HG03196 (cell line): ENCODE measurements around the gene FECH.
"Not testable (repeated sequence)": the region's sequence is repeated elsewhere in the genome, so short reads cannot be mapped to it uniquely, and the experiment has no call there.

Experiments used
- ATAC-seq: cut with Tn5 transposase; IDR thresholded peaks from one replicate; pipeline ENCODE4 v1.9.1; 2021; ENCODE audit not compliant: unreplicated experiment

FECH gene

DNA sequence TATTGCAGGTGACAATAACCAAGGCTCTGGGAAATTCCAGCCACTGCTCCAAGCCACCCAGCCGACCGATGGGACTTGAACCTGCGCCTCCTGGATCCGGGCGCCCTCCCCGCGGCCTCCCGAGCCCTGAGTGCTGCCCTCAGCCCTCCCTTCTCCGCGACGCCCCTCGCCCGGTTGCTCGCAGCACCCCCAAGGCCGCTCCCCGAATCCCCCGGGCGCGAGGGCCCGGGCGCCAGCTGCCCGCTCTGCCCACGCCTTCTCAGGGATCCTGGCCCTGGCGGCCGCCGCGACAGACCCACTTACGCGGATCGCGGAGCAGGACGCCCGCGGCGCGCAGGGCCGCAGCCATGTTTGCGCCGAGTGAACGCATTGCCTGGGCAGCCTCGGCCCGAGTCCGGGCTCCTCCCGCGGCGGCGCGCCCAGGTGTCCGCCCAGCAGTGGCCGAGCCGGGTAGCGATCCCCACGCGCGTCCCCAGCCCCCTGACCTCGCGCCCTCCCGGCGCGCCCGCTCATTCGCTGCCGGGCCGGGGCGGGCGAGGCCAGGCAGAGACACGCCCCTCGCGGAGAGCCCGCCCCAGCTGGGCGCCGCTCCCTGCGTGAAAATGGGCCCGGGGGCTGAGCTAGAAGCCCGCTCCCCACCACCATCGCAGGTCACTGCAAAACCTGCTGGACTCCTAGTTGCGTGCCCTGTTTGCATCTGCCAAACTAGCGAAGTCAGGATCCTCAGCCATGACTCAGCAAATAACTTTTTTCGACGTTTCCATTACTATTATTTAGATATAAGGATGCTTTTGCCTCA, at the start of gene FECH:
FECH (minus strand) TSS at position 452 of the 799 bp plus-strand sequence; CDS start at position 370, 82 bp downstream.
- ATAC-seq = peak; percentile 86

DNA sequence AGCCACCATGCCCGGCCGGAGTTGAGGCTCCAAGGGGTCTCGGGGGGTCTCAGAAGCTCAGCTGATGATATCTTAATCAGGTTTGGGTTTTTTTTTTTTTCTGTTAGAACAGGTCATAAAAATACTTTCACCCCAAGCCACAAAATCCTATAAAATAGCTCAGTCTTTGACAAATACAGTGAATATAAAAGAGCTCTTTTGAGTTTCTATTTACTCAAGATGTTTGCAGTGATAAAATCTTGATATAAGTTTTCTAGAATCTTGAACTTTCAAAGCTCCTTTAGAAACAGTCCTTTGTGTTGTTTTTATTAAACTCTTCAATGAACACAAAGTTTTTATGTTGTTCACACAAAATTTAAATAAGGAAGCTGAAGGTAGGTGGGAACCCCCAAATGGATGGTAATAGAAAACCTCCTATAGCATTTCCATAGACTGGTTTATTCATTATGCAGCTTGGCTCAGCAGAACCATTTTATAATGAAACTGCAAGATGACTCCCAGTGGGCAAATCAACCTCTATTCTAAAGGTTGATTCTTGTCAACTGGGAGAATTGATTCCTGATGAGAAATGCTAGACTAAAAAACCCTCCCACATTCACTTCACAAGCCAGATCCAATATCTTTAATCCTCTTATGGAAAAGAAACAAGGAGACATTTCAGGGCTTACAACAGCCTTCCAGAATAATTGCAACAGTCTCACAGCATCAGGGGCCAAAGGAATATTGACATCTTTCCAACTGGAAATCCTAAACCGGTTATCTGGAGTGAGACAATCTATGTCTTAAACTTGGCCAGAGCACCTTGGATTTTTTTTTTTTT, 48.7 kb upstream of the FECH start:
- ATAC-seq = no peak

GRCh38 chr18:57631697-57632096, 45.2 kb upstream of the FECH start:
- ATAC-seq = no peak

DNA sequence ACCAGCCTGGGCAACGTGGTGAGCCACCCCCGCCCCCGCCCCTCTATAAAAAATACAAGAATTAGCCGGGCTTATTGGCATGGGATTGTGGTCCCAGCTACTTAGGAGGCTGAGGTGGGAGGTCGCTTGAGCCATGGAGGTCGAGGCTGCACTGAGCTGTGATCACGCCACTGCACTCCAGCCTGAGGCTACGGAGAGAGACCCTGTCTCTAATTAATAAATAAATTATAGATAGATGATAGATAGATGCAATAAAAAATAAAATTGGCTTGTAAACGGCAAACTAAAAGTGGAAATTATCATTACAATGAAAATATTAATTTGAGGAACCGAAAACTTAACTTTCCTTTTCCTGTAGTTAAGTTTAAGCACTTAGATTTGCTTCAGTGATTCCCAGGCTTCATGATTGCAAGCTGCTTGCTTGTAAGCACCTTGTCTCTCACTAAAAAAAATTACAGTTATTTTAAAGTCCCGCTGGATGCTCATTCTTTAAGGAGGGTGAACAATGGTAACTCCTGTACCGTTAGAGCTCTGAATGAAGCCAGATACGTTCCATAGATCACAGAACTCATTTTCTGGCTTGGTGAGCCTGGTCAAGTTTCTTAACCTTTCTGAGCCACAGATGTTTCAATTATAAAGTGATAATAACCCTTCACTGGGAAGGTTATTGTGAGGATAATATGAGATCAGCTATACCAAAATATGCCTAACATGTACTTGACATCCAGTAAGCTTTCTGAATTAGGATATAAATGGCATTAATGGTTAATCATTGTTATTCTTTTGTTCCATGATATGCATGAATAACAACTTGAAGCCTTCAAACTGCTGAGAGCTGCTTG, 44.5 kb upstream of the FECH start:
- ATAC-seq = peak; percentile 34

DNA sequence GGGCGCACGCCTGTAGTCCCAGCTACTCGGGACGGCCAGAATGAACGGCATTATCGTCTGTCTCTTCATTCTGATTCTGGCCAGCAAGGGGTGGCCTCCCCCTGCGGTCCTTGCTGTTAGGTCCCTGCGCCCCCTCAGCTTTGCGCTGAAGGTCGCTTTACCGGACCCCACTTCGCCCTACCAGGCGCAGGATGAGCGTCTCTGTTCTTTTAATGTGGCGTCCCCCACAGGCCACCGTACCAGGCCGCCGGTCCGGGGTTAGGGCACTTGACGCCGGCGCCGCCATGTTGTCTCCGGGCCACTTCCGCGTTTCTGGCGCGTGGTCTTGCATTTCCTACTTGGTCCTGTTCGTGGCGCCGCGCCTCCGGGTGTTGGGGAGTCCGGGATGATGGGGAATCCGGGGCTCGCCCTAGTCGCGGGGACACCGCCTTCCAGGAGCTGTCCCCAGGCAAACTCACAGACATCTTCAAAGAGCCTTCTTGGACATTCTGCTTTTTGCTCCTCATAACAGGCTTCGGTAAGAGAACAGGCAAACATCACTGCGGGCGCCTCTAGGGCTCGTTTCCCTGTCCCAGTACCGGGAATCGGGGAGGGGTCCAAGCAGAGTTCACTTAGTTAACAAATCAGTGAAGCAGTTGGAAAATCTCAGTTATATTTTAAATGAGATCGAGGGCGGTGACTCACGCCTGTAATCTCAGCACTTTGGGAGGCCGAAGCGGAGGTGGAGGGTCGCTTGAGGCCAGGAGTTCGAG, 43.7 kb upstream of the FECH start:
- ATAC-seq = peak; percentile 94

DNA sequence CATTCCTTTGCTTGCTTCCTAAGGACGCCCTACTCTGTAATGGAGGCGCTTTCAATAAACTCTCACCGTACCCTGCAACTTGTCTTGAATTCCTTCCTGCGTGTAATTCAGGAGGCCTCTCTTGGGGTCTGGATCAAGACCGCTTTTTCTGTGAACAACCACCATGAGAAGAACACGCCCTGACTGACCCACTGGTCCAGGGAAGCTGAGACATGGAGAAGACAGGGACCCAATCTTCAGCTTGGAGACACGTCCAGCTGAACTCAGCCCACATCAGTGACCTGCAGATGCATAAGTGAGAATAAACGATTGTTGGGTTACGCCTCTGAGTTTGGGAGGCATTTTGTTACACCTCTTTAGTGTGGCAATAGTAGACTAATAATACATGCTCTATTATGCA, 42.9 kb upstream of the FECH start:
- ATAC-seq = no peak

GRCh38 chr18:57627488-57627887, 41.0 kb upstream of the FECH start:
- ATAC-seq = no peak

DNA sequence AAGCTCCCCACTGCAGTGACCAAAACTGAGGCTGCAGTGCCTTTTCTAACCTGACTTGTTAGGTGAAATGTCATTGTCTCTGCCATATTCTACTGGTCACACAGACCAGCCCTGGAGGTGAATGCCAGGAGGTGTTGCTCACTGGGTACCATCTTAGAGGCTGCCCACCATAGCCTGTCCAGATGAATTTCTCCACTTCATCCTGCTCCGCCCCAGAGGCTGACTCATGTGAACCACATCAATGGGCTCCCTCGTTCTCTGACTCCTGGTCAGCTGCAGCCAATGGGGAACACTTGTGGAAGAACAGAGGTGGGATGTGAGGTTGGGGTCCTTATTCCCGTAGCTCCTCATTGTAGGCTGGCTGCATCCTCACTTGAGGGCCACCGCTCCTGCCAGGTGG, 38.5 kb upstream of the FECH start:
- ATAC-seq = no peak

DNA sequence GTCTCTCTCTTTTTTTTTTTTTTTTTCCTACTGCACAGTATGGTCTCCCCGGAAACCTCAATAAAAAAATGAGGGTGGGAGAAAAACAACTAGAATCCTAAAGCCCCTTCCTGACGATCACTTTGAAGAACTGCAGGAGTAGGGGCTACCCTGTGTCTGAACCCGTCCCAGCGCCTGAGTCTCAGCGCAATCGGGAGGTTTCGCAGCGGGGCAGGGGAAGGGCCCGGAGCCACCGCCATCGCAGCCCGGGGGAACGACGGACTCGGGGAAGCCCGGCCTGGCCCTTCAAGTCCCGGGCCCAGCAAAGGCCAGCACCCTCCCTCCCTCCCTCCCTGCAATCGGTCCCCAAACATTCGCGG, 34.7 kb upstream of the FECH start:
- peak; percentile 15 for ATAC-seq

DNA sequence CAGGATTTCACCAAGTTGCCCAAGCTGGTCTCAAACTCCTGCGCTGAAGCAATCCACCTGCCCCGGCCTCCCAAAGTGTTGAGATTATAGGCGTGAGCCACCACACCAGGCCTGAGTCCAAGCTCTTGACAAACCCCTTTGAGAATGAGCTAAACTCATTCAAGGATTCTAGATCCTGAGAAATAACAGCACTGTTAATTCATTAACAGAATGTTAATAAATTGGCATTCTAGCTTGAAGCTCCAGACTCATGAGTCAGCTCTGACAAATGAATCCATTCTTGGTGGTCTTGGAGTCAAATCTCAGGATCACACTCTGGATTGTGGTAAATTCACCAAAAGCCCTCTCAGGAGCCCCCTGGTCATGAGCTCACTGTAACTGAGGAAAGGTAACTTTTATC, 33.4 kb upstream of the FECH start:
- no peak for ATAC-seq

GRCh38 chr18:57618910-57619309, 32.4 kb upstream of the FECH start:
- ATAC-seq = no peak

DNA sequence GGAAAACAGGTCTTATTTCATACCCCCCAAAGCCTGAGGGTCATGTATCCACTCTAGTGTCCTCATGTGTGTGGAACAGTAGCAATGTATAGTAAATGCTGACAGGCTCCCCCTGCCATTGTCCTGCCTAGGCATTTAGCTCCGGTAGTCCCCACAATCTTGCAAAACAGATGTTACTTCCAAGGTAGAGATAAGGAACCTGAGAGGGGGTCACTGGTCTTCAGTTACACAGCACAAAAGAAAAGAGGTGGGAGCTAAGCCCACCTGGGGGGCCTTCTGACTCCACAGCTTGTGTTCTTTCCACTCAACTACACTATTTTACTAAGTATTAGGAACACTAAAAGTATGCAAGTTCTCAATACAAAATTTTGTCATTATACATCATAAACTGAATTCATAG, 17.4 kb upstream of the FECH start:
- ATAC-seq = no peak

GRCh38 chr18:57595347-57595746, 8.8 kb upstream of the FECH start:
- no peak for ATAC-seq

DNA sequence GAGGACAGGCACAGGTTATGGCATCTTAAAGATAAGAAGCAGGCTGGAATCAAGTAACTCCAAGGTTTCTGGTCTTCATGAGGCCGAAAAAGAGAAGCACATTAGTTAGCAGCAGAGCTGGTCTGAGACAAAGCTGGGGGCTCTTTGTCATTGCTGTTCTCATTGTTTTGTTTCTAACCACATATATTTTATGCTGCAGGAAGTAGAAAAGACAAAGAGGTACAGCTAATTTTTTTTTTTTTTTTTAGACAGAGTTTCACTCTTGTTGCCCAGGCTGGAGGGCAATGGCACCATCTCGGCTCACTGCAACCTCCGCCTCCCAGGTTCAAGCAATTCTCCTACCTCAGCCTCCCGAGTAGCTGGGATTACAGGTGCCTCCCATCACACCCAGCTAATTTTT, 6.2 kb upstream of the FECH start:
- ATAC-seq = not testable (repeated sequence)

GRCh38 chr18:57589161-57589560, 2.7 kb upstream of the FECH start:
- no peak for ATAC-seq

- no peak for ATAC-seq
Observed at GRCh38 chr18:57587098-57587661, 678 bp upstream of the FECH start.

GRCh38 chr18:57585855-57586250, 649 bp downstream of the FECH start:
- ATAC-seq = peak; percentile 1

- no peak for ATAC-seq
Observed at GRCh38 chr18:57585421-57585820, 1.1 kb downstream of the FECH start.

DNA sequence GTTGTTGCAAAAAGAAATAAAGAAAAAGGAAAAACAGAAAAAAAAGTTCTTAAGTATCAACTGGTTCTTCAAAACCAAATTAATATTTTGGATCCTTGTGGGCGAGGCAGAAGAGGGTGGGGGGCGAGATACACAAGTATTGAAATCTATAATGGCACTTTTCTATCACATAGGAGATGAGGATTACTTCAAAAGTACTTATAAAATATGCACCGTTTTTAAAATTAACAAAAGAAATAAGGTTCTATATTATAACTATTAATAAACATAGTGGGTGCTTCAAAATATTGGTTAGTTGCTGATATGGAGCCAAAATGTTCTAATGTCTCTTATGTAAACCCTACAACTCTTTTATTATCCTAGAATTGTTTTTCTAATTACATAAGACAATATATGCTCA, 2.1 kb downstream of the FECH start:
- ATAC-seq = no peak

DNA sequence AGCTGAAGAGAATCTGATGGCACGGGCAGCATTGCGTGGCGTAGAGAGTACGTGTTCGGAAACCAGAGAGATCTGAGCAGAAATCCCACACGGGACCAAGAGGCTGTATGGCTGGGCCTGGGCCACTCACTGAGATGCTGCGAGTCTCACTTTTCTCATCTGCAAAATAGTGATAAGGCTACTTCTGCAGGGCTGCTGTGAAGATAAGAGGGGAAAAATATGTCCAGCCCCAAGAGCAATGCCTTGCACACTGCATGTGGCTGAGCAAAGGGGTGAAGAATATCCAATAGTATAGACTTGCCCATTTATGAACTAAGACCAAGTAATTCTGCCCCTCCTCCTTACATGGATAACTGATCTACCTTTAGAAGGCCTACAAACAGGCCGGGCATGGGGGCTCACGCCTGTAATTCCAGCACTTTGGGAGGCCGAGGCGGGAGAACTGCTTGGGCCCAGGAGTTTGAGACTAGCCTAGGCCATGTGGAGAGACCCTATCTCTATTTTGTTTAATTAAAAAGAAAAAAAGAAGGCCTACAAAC, 3.1 kb downstream of the FECH start:
- ATAC-seq = no peak
